ENCODE data around the gene RBP5.
A peak's percentile ranks its signal among the peaks of the same experiment; 100 is the strongest.

RBP5 gene

DNA sequence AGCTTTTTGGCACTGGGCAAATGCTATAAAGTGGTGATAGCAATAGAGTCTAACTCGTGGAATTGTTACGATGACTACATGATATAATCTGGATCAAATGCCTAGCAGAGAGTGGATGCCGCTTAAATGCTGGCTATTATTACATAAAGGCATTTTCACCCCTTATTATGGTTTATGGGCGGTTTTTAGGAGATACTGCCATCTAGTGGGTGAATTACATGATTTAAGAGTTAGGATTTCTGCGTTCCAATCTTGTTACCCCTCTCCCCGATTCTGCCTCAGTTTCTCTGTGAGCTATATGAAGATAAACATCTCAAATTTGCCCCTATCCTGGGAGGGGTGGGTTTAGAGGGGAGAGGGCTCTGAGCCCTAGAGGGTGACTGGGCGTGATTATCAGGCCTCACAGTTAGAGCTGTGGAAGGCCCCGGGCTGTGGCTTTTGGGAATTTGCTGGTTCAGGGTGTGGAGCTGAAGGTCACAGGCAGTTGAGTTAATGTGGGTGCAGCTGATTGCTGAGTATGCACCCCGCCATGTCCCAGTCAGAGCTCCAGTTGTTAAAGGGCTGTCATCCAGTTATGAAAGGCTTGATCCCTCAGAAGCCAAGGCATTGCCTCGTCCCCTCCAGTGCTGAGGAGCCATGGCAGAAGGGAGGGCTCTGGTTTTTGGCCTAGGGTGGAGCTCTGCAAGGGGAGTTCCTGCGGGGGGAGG is 15.9 kb upstream of the RBP5 start:
- DNase-seq, result peak; percentile 65

DNA sequence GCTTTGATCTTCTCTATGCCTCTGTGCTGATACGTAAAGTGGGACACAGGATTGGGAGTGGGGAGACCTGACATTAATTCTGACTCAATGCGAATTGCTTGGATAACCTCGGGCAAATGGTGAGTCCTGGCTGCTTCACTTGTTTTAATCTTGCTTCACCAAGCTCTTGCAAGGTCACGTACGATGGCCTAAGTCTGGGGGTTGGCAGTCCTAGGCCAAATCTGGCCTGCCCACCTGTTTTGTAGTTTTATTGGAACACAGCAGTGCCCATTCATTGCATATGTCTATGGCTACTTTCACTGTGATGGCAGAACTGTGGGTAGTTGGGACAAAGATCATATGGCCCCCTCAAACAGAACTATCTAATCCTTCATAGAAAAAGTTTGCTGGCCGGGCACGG is 14.9 kb upstream of the RBP5 start:
- DNase-seq, result no peak

DNA sequence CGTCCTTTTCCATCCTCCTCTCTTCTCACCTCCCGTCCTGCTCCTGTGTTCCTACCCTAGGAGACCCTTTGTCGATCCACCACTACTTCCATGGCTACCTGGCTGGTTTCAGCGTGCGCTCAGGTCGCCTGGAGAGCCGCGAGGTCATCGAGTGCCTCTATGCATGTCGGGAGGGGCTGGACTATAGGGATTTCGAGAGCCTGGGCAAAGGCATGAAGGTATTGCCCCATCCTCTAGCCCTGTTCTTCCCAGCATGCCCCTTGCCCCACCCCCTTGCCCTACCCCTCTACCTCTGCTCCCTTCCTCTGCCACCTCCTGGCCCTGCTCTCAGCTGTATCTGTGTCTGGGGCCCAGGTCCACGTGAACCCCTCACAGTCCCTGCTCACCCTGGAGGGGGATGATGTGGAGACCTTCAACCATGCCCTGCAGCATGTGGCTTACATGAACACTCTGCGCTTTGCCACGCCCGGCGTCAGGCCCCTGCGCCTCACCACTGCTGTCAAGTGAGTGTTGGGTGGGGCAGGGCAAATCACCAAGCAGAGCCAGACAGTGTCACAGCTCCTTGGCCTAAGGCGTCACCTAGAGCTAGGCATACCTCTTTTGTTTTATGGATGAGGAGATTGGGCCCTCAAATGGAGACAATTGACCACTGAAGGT is 14.2 kb upstream of the RBP5 start:
- no peak for DNase-seq

DNA sequence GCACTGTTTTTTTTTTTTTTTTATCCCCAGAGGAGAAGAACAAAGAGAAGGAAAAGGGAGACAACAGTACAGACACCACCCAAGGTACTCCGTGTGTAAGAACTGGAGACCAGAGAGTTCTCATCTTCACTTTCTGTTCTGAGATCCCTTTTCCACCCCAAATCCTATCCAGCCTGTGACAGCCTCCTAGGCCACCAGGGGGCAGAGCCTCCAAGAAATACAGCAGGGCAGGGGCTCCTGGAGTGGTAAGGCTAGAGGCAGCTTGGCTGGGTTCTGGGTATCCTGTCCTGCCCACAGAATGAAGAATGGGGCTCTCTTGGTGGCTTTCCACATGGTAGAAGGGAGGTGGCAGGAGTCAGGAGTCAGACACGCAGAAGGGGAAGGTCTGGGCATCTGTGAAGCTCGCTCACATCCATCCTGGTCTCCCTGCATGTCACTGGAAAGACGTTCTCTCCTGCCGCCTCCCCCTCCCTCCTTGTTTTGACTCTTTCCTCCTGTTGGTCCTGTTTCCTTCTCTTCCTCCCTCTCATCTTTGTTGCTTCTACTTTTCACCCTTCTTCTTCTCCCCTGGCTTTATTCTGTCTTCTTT is 13.5 kb upstream of the RBP5 start:
- peak; percentile 31 for DNase-seq

DNA sequence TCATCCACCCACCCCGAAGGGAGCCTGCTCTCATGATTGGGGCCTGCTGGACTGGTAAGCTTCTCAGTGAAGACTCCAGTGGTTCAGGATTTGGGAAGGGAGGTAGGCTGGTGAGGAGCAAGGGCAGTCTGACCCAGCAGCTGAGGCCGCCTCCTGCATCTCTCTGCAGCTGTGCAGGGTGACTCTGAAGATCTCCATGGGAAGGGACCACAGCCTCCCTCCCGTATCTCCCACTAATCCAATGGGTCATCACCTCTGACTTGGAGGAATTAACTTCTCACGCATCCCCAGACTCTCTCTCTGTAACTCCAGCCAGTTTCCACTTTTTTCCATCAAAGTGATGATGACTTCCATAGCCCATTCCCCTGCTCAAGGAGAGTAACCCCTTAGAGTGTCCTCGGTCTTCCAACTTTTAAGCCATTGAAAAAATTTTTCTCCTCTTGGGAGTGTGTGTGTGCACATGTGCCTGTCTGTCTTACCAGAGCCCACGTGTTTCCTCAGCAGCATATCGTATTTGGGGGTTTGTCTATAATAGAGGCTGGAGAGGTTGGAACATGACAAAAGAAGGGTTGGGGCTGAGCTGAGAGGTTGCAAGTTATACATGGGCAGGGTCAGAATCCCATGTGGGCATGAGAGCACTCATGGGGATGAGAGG is 12.8 kb upstream of the RBP5 start:
- no peak for DNase-seq

DNA sequence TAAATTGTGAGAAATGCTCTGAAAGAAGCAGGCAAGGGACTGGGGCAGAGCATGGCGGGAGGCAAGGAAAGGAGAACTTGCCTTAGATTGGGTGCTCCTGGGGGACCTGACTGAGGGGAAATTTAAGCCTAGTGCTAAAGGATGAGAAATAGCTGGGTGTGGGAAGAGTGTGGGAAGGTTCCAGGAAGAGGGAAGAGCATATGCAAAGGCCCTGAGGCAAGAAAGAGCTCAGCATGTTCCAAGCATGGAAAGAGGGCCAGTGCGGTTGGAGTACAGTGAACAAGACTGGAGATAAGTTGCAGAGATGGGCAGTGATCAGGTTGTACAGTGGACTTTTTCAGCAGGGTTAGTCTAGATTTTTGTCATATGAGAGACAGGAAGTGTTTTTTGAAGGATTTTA is 10.5 kb upstream of the RBP5 start:
- DNase-seq, result no peak

DNA sequence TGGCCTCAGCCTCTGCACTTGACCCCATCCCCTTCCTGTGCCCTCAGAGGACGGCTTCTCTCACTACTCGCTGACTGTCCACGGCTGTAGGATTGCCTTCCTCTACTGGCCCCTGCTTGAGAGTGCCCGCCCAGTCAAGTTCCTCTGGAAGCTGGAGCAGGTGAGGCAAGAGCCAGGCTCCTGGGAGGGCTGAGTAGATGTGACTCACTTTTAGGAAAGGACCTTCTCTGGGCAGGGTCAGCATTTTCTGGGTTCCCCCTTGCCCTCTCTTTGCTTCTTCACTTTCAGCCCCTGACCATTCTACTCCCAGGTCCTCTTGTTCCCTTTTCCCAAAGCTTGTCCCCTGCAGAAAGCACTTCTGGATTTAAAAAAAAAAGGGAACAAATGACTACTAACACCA is 9.2 kb upstream of the RBP5 start:
- DNase-seq, result no peak

DNA sequence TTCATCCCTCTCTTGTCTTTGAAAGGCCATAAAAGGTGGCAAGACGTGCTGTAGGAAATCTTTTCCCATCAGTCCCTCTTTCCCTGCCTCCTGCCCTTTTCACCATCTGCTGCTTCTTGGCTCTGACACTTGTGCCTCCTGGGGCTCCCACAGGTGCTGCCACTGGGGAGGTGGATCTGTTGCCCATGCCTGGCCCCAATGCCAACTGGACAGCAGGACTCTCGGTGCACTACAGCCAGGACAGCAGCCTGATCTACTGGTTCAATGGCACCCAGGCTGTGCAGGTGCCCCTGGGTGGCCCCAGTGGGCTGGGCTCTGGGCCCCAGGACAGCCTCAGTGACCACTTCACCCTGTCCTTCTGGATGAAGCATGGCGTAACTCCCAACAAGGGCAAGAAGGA is 8.0 kb upstream of the RBP5 start:
- DNase-seq, result no peak

DNA sequence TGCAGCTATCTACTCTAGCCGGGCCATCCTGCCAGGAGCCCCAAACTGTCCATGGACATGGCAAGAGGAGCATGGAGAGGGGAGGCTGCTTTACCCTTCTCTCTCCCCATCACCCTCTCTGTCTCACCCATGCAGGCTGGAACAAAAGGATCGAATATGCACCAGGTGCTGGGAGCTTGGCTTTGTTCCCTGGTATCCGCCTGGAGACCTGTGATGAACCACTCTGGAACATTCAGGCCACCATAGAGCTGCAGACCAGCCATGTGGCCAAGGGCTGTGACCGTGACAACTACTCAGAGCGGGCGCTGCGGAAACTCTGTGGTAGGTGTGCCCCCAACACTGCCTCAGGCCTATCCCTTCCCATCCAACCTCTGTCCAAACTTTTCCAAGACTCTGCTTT is 7.4 kb upstream of the RBP5 start:
- no peak for DNase-seq

DNA sequence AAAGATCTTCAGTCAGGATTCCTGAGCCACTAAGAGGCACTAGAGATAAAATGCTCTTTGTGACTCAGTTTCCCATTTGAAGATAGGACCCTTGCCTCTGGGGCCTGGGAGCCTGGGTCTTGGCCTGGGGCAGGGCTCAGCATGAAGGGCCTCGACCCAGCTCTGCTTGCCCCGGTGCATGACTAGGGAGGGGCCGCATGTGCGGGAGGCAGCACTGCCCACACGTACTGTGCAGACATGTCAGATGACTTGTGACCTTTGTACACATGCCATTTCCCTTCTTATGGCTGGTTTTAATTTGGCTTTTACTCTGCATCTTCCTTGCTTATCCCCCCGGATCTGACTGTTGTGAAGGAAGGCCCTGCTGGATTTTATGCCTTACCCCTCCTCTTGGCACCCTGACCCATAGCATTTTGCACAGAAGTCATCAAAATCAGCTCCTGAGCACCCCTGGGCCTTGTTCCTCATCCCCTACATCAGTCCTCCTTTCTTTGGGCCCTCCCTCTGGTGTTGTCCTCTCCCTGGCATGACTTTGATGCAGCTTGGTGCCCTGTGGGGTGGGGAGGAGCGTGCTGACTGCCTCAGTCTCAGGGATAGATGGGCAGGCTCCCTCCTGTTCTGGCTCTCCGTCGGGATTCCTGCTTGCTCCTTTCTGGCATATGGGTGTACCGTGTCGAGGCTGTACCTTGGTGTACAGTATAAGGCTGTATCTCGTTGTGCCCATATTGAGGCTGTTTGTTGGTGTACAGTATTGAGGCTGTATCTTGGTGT is 5.9 kb upstream of the RBP5 start:
- DNase-seq, result no peak

DNA sequence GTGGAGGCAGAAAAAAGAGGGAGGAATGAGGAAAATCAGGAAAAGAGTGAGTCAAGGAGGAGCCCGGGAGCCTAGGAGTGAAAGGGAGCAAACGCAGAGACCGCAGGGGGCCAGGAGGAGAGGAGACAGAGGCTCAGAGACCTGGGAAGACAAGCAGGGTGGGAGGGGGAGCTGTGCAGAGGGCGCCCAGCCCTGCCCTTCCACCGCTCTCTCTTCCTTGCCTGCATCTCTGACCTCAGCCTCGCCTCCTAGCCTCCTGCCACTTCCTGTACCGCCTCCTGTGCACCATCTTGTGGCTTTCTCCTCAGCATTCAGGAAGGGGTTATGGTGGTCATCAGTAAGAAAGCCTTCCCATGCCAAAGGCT is 2.8 kb upstream of the RBP5 start:
- no peak for DNase-seq

DNA sequence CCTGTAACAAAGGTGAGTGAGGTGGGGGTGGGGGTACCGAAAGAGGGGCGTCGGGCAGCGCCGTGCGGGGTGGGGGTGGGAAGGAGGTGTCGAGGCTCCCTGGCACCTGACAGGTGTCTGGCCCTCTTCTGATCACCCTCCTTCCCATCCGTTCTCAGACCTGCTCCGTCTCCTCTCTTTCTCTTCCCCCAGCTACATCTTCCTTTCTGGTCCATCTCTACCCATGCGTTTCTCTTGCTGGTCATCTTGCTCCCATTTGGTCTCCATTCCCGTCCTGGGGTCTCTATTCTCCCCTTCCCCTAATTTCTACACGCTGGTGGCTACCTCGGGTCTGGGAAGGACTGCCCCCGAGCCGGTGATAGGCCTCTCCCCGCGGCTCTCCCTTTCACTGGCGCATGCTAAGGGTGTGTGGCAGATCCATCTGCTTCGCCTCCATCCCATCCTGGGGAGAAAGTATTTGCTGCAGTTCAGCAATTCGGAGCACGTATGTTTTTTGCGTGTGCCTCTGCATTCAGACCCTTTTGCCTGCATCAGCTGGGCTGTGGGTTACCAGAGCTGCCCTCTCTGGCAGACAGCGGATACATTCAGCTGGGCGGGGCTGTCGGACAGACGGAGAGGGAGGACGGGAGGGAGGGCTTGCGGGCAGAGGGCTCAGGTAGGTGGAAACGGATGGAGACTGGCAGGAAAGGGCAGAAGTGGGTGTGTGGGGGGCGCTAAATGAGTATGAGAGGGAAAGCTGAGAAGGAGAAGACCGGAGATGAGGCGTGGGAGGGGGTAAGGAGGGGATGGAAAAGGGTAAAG is 2.2 kb upstream of the RBP5 start:
- no peak for DNase-seq

DNA sequence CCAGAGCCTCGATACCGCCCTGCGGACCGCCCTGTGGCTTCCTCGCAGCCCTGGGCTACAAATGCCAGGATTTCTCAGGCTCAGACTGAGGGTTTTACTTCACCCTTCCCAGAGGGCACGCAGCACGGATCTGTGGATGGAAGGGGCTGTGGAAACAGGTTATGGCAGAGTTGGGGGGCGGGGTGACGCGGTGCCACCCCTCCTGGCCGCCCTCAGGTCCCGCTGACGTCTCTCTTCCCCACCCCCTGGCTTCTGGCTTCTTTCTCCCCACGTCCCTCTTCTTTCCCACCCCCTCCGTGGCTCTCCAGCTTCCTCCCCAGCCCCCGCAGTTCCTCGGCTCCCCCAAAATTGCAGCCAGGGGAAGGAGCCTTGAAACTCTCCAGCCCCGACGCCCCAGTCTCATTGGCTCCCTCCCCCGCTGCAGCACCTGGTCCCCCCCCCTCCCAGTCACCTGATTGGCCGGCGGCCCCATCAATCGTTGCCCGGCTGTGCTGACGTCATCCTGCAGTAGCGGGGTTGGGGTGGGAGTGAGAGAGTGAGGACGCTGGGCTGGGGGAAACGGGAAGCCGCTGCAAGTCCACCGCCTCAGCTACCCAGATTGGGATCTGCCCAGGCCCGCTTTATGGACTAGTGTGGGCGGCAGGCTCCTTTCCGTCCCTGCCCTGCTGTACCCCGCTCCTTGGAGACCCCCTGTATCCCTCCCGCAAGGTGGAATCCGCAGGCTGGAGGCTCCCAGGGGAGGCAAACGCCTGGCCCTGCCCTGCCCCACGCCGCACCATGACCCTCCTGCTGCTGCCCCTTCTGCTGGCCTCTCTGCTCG is 1.4 kb upstream of the RBP5 start, which contains the start of gene CLSTN3:
Gene CLSTN3, plus strand, starts transcription at position 500 of the 820 bp plus-strand sequence. Its CDS starts 278 bp downstream, at position 778.
- DNase-seq, result peak; percentile 71

DNA sequence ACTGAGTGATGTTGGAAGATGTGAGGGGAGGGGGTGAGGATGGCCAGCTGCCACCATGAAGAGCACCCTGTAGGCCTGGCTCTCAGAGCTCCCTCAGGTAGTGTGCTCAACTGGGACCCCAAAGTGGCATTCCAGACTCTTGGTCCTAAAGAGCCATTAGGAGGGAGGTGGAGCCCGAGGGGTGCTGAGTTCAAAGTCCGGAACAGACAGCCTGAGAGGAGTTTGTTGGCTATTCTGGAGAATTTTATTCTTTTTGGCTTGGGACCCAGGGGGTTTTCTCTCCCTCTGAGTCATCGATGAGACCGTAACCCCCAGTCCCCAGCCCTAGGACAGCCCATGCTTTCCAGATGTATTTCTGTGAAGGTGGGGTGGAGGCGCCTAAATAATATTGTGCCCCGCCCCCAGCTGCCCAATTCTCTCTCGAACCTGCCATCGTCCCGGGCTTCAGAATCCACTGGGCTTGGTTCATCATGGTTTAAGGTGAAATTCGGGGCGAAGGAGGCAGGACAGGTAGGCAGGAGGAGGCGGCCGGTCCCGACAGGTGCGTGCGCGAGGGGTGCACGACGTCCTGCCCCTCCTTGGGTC is 690 bp upstream of the RBP5 start:
- no peak for DNase-seq

DNA sequence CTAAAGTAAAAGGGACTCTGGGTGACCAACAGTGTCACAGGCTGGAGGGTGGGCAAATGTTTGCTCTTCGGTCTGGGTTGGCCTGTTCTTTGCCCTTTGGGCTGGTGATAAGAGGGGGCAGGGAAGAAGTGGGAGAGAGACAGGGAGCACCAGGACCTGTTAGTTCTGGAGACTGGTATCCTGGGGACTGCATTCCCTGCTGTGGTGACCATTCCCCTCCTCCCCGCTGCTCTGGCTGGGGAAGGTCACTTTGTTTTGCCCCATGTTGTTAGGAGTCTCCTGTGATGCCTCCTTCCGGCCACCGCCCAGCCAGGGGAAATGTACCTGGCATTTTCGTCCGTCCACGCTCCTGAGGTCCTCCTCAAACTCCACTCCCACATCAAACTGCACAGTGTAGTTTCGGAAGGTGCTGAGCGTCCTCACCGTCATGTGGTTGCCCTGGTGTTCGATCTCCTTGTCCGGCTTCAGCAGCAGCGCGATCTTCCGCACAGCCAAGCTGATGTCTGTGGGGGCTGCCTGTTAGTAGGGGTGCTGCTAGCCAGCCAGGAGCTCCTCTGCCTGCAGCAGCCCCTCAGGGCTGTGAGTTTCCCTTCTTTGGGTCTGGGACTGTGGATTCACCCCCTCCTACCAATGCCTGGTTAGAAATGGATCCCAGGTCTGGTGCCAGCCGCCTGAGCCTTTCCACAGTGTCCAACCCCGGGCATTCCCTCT is 618 bp downstream of the RBP5 start:
- DNase-seq, result no peak

DNA sequence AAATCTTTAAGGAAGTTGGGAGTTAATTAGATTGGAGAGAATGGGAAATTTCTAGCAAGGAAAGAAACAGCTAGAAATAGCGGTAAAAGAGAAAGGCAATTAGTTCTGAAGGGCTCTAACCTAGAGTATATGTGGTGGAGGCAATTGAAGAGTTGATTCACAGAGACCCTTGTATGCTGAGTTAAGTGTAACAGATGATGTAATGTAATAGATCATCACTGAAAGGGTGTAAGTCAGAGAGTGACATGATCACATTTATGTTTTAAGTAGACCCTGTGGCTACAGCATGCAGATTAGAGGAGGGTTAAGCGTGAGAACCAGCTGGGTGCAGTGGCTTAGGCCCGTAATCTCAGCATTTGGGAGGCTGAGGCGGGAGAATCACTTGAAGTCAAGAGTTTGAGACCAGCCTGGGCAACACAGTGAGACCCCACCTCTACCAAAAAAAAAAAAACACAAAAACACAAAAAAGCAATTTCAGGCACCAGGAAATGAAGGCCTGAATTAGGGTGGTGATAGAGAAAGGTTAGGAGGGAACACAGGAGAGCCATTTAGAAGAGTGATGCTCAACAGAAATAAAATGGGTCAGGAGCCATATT is 3.0 kb downstream of the RBP5 start:
- no peak for DNase-seq

DNA sequence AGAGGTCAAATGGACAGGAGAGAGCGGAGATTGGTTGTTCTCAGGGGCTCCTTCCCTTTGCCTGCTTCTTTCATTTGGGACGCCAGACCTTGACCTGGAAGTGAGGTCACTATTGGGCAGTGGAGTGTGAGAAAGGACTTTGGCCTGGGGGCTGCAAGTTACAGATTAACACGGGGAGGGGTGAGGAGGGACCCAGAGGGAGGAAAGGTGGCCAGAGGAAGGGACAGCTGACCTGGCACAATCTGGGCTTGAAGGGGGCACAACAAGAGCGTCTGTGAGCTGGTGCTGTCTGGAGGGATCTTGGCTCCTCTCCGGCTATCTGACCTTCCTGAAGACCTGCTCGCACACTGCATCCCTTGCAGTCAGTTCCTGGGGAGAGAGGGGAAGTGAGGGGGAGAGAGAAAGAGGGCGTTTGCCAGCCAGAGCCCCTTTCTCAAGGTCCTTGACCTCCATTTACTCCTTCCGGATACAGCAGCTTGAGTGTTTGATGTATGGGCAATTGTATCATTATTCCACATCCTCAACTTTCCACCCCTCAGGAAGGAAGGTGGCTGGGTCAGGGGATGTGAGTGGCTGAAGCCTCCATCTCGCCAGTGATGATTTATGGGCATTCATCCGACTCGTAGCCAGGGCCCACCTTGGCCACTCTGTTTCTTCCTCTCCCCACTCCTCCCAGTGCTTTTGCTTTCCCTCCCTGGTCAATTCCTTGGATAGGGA is 4.7 kb downstream of the RBP5 start:
- DNase-seq, result no peak

DNA sequence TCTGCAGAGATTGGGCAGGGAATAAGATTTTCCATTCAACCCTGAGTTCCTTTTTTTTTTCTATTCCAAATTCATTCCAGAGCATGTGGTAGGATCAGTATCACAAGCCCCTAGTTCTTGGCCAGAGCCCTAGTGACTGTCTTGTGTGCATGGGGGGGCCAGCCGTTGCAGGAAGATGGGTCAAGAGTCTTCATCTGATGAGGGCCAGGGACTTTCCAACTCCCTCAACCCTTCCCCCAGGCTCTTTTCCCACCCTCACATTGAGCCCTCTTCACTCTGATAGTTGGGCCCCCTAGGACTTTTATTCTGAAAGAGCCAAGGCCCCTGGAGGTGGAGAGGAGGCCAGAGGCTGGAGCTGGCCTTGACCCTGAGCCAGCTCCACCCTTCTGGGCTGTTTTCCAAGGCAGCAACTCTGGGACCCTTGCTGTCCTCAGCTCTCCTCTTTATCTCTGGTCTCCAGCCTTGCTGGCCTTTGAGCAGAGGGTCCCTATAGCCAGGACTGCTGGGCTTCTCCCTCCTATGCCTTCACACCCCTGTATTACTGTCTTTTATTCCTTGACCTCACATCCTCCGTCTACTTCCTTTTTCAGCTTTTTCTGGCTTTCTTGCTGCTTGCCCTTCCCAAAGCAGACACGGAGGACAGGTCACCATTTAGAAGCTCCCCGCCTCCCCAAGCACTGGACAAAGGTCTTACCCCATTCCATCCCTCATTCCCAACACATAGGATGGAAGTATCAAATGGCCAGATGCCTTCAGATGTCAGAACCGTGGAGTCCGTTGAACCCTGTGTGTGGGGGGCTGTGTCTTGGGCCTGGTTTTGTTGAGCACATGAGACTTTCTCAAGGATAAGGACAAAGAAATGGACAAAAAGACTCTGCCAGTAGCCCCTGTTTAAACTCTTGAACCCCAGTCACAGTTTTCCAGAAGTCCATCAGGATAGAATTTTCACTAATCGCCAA is 5.6 kb downstream of the RBP5 start:
- no peak for DNase-seq
